Mesothelial cell of epicardium (in vitro differentiated cells): ENCODE measurements around the gene C20orf202. TPM values are rescaled to one million over a fixed set of nuclear protein-coding genes. Genes with fewer than 3 reads are reported as not detected.

Experiments
- DNase-seq, 2 experiments: peaks; one replicate each; pipeline ENCODE4 v3.0.0; 2021; ENCODE audit warnings: low spot score in 2 of 2; ENCODE audit not compliant: unreplicated experiment in 2 of 2
- H3K27ac Mint-ChIP-seq: 2 replicates; pipeline ENCODE4 v1.8.0; 2021; ENCODE audit warnings: mixed read lengths
- H3K27me3 Mint-ChIP-seq: 2 replicates; pipeline ENCODE4 v1.8.0; 2021; ENCODE audit warnings: low read depth, mixed read lengths
- H3K36me3 Mint-ChIP-seq: 2 replicates; pipeline ENCODE4 v1.8.0; 2021; ENCODE audit warnings: mixed read lengths
- H3K4me1 Mint-ChIP-seq: 2 replicates; pipeline ENCODE4 v1.8.0; 2021; ENCODE audit warnings: mixed read lengths
- H3K4me3 Mint-ChIP-seq: 2 replicates; pipeline ENCODE4 v1.8.0; 2021; ENCODE audit warnings: mild to moderate bottlenecking, moderate library complexity, mixed read lengths
- H3K9me3 Mint-ChIP-seq: 2 replicates; pipeline ENCODE4 v1.8.0; 2021; ENCODE audit warnings: mixed read lengths
- CTCF ChIP-seq: fragments of 200-600 bp; sonication (generic); IDR thresholded peaks from one replicate; pipeline ENCODE4 v1.5.0; 2021; ENCODE audit warnings: antibody characterized with exemption; ENCODE audit not compliant: unreplicated experiment
- total RNA-seq: library from RNA; stranded (reverse); gene quantifications from 3 replicates; pipeline ENCODE4 v1.2.1, GENCODE V29; 2021

The C20orf202 gene
- total RNA-seq, 1 donor from 2014 or later, result 0.22 TPM

- H3K4me3 Mint-ChIP-seq, result no peak overlapping the region
- no peaks in the 10 kb centered on the region for H3K9me3 Mint-ChIP-seq
- no peak overlapping the region for H3K27ac Mint-ChIP-seq
- DNase-seq, result no peak
- peaks cover 35% of the 10 kb centered on the region for H3K27me3 Mint-ChIP-seq
- H3K36me3 Mint-ChIP-seq, result no peaks in the 10 kb centered on the region
- no peaks in the 10 kb centered on the region for H3K4me1 Mint-ChIP-seq
- no peak for TF ChIP-seq CTCF
Measured at GRCh38 chr20:1204113-1204512, 859 bp downstream of the C20orf202 start.

- Mint-ChIP-seq H3K27me3 (peaks cover 36% of the 10 kb centered on the region), H3K4me1 (no peaks in the 10 kb centered on the region), H3K27ac (no peak overlapping the region), H3K9me3 (no peaks in the 10 kb centered on the region), H3K4me3 (no peak overlapping the region), H3K36me3 (no peaks in the 10 kb centered on the region)
- no peak for DNase-seq
- TF ChIP-seq CTCF, result no peak
Measured at GRCh38 chr20:1204576-1204975, 1.3 kb downstream of the C20orf202 start.

GRCh38 chr20:1205802-1206201, 2.5 kb downstream of the C20orf202 start:
- Mint-ChIP-seq H3K4me3 (no peak overlapping the region), H3K36me3 (no peaks in the 10 kb centered on the region), H3K27me3 (peaks cover 43% of the 10 kb centered on the region), H3K4me1 (no peaks in the 10 kb centered on the region), H3K9me3 (no peaks in the 10 kb centered on the region), H3K27ac (no peak overlapping the region)
- no peak for DNase-seq
- no peak for TF ChIP-seq CTCF

GRCh38 chr20:1206366-1207148, 3.3 kb downstream of the C20orf202 start:
- DNase-seq, result no peak
- Mint-ChIP-seq H3K9me3 (no peaks in the 10 kb centered on the region), H3K27ac (no peak overlapping the region), H3K27me3 (peaks cover 45% of the 10 kb centered on the region), H3K4me1 (no peaks in the 10 kb centered on the region), H3K4me3 (no peak overlapping the region), H3K36me3 (no peaks in the 10 kb centered on the region)
- no peak for TF ChIP-seq CTCF

- Mint-ChIP-seq H3K4me1 (no peaks in the 10 kb centered on the region), H3K27ac (no peak overlapping the region), H3K36me3 (no peaks in the 10 kb centered on the region), H3K27me3 (peaks cover 47% of the 10 kb centered on the region), H3K4me3 (no peak overlapping the region), H3K9me3 (no peaks in the 10 kb centered on the region)
- no peak for DNase-seq
- TF ChIP-seq CTCF, result no peak
Measured at GRCh38 chr20:1207293-1207878, 4.1 kb downstream of the C20orf202 start.
